Uterus (tissue), 2 donors: ENCODE results near the gene PITRM1.

Source experiments
- POLR2A ChIP-seq, 2 donors: fragments of 450-650 bp; IDR thresholded peaks; one replicate each; pipeline ENCODE4 v1.6.1; 2016; ENCODE audit warnings: antibody characterized with exemption in 2 of 2, mild to moderate bottlenecking in 1 of 2, moderate library complexity in 1 of 2
- TF ChIP-seq, protein P1 (sequence below), 4 experiments: fragments of 200-600 bp in 2 of 4; fragments of 450-650 bp in 2 of 4; sonication (generic) in 2 of 4; IDR thresholded peaks; one replicate each; pipeline ENCODE4 v1.5.1; 2016 to 2019; ENCODE audit warnings: antibody characterized with exemption in 4 of 4, mild to moderate bottlenecking in 2 of 4, moderate library complexity in 1 of 4

DNA sequence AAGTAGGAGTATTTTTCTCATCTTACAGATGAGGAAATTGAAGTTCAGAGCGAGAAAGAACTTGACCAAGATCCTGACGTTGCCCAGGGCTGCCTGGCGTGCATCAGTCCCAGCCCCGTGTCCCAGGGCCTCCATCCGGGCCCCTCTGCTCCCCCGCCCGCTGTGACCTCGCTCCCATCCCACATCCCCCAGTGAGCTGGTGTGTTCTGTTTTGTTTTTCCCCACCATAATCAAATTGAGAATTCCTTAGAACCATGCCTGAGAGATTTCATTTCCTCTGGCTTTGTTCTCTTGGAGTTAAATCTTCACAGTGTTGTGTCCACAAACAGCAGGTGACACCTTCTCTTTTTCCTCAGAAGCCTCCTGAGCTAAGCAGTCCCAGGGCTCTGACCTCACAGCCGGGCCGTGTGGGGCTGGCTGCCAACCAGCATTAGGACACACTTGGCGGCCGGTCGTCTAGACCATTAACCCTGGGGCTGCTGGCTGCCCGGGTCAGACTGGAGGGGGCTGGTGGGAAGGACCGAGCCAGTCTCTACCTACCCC, 60.9 kb downstream of the PITRM1 start:
- TF ChIP-seq, protein P1, sequence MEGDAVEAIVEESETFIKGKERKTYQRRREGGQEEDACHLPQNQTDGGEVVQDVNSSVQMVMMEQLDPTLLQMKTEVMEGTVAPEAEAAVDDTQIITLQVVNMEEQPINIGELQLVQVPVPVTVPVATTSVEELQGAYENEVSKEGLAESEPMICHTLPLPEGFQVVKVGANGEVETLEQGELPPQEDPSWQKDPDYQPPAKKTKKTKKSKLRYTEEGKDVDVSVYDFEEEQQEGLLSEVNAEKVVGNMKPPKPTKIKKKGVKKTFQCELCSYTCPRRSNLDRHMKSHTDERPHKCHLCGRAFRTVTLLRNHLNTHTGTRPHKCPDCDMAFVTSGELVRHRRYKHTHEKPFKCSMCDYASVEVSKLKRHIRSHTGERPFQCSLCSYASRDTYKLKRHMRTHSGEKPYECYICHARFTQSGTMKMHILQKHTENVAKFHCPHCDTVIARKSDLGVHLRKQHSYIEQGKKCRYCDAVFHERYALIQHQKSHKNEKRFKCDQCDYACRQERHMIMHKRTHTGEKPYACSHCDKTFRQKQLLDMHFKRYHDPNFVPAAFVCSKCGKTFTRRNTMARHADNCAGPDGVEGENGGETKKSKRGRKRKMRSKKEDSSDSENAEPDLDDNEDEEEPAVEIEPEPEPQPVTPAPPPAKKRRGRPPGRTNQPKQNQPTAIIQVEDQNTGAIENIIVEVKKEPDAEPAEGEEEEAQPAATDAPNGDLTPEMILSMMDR (IDR thresholded peaks at IDR 0.05): no peak
- no peak for TF ChIP-seq POLR2A (IDR thresholded peaks at IDR 0.05)
